ENCODE data around the gene CATSPERB.
"Not testable (repeated sequence)": the region's sequence is repeated elsewhere in the genome, so short reads cannot be mapped to it uniquely, and the experiment has no call there.

Gene CATSPERB

GRCh38 chr14:91573894-91574837 lies 157.7 kb downstream of the CATSPERB start:
- peak; percentile 41 to 59 (median 45) for DNase-seq
- Histone ChIP-seq H3K27ac (ENCODE audit: insufficient read depth, low read length, poor library complexity, severe bottlenecking) (no peak overlapping the region), H3K9me3 (ENCODE audit: control insufficient read depth, low read length) (no peaks in the 10 kb centered on the region), H3K36me3 (ENCODE audit: control insufficient read depth, insufficient read depth, low read length) (no peaks in the 10 kb centered on the region), H3K4me3 (ENCODE audit: insufficient read depth, low read depth, low read length, poor library complexity, severe bottlenecking) (peak overlapping the region; percentile 68), H3K27me3 (replicated peaks; ENCODE audit: control insufficient read depth, insufficient read depth, low read length, poor library complexity, severe bottlenecking) (no peaks in the 10 kb centered on the region), H3K4me1 (ENCODE audit: control insufficient read depth, insufficient read depth, low read length, poor library complexity, severe bottlenecking) (peaks cover 7% of the 10 kb centered on the region)

DNA sequence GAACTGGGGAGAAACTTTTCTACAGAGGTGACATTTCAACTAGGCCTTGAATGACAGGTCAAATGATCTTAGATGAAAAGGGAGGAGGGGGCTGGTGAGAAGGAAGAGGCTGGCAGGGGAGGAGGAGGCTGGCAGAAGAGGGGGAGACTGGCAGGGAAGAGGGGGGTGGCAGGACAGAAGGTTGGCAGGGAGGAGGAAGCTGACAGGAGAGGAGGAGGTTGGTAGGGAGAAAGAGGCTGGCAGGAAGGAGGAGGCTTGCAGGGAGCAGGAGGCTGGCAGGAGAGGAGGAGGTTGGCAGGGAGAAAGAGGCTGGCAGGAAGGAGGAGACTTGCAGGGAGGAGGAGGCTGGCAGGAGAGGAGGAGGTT lies 158.4 kb downstream of the CATSPERB start:
- DNase-seq, result no peak
- Histone ChIP-seq H3K4me1 (ENCODE audit: control insufficient read depth, insufficient read depth, low read length, poor library complexity, severe bottlenecking) (peaks cover 7% of the 10 kb centered on the region), H3K27me3 (replicated peaks; ENCODE audit: control insufficient read depth, insufficient read depth, low read length, poor library complexity, severe bottlenecking) (no peaks in the 10 kb centered on the region), H3K9me3 (ENCODE audit: control insufficient read depth, low read length) (no peaks in the 10 kb centered on the region), H3K4me3 (ENCODE audit: insufficient read depth, low read depth, low read length, poor library complexity, severe bottlenecking) (peak overlapping the region; percentile 68), H3K27ac (ENCODE audit: insufficient read depth, low read length, poor library complexity, severe bottlenecking) (no peak overlapping the region), H3K36me3 (ENCODE audit: control insufficient read depth, insufficient read depth, low read length) (no peaks in the 10 kb centered on the region)

DNA sequence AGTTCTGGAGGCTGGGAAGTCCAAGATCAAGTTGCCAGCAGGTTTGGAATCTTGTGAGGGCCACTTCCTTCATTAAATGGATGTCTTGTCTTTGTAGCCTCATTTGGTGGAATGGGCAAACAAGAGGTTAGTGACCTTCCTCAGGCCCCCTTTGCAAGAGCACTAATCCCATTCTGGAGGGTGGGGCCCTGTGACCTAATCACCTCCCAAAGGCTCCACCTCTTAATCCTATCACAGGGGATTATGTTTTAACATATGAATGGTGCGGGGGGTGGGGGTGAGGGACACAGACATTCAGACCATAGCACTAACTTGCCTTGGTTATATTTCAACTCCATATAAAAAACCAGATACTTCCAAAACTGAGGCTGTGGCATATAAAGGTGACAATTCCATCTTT lies 161.9 kb downstream of the CATSPERB start:
- Histone ChIP-seq H3K36me3 (ENCODE audit: control insufficient read depth, insufficient read depth, low read length) (no peaks in the 10 kb centered on the region), H3K27me3 (replicated peaks; ENCODE audit: control insufficient read depth, insufficient read depth, low read length, poor library complexity, severe bottlenecking) (no peaks in the 10 kb centered on the region), H3K27ac (ENCODE audit: insufficient read depth, low read length, poor library complexity, severe bottlenecking) (no peak overlapping the region), H3K9me3 (ENCODE audit: control insufficient read depth, low read length) (no peaks in the 10 kb centered on the region), H3K4me3 (ENCODE audit: insufficient read depth, low read depth, low read length, poor library complexity, severe bottlenecking) (no peak overlapping the region), H3K4me1 (ENCODE audit: control insufficient read depth, insufficient read depth, low read length, poor library complexity, severe bottlenecking) (peaks cover 7% of the 10 kb centered on the region)
- DNase-seq, result no peak

GRCh38 chr14:91569301-91569700 lies 162.6 kb downstream of the CATSPERB start:
- no peak for DNase-seq

GRCh38 chr14:91568626-91569025 lies 163.3 kb downstream of the CATSPERB start:
- H3K36me3 ChIP-seq (ENCODE audit: control insufficient read depth, insufficient read depth, low read length), result no peaks in the 10 kb centered on the region
- no peaks in the 10 kb centered on the region for H3K4me1 ChIP-seq (ENCODE audit: control insufficient read depth, insufficient read depth, low read length, poor library complexity, severe bottlenecking)
- H3K27me3 ChIP-seq (replicated peaks; ENCODE audit: control insufficient read depth, insufficient read depth, low read length, poor library complexity, severe bottlenecking), result no peaks in the 10 kb centered on the region
- H3K27ac ChIP-seq (ENCODE audit: insufficient read depth, low read length, poor library complexity, severe bottlenecking), result no peak overlapping the region
- no peak for DNase-seq
- H3K9me3 ChIP-seq (ENCODE audit: control insufficient read depth, low read length), result no peaks in the 10 kb centered on the region
- H3K4me3 ChIP-seq (ENCODE audit: insufficient read depth, low read depth, low read length, poor library complexity, severe bottlenecking), result no peak overlapping the region

More at GRCh38 chr14:91569301-91569700, 162.6 kb downstream of the CATSPERB start:
- no peak overlapping the region for H3K4me3 ChIP-seq (ENCODE audit: insufficient read depth, low read depth, low read length, poor library complexity, severe bottlenecking)
- H3K36me3 ChIP-seq (ENCODE audit: control insufficient read depth, insufficient read depth, low read length), result no peaks in the 10 kb centered on the region
- H3K9me3 ChIP-seq (ENCODE audit: control insufficient read depth, low read length), result no peaks in the 10 kb centered on the region
- no peaks in the 10 kb centered on the region for H3K27me3 ChIP-seq (replicated peaks; ENCODE audit: control insufficient read depth, insufficient read depth, low read length, poor library complexity, severe bottlenecking)
- peaks cover 2% of the 10 kb centered on the region for H3K4me1 ChIP-seq (ENCODE audit: control insufficient read depth, insufficient read depth, low read length, poor library complexity, severe bottlenecking)
- H3K27ac ChIP-seq (ENCODE audit: insufficient read depth, low read length, poor library complexity, severe bottlenecking), result no peak overlapping the region

DNA sequence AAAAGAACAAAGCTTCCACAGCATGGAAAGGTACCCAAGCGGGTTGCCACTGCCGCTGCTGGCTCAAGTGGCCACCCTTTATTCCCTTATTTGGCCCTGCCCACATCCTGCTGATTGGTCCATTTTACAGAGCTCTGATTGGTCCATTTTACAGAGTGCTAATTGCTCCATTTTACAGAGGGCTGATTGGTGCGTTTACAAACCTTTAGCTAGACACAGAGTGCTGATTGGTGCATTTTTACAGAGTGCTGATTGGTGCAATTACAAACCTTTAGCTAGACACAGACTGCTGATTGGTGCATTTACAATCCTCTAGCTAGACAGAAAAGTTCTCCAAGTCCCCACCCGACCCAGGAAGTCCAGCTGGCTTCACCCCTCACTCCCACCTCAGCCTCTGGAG lies 164.1 kb downstream of the CATSPERB start:
- not testable (repeated sequence) for DNase-seq; H3K4me3 ChIP-seq (ENCODE audit: insufficient read depth, low read depth, low read length, poor library complexity, severe bottlenecking); H3K9me3 ChIP-seq (ENCODE audit: control insufficient read depth, low read length); H3K36me3 ChIP-seq (ENCODE audit: control insufficient read depth, insufficient read depth, low read length); H3K4me1 ChIP-seq (ENCODE audit: control insufficient read depth, insufficient read depth, low read length, poor library complexity, severe bottlenecking); H3K27ac ChIP-seq (ENCODE audit: insufficient read depth, low read length, poor library complexity, severe bottlenecking); H3K27me3 ChIP-seq (replicated peaks; ENCODE audit: control insufficient read depth, insufficient read depth, low read length, poor library complexity, severe bottlenecking)

- no peaks in the 10 kb centered on the region for H3K4me1 ChIP-seq (ENCODE audit: control insufficient read depth, insufficient read depth, low read length, poor library complexity, severe bottlenecking)
Observed at GRCh38 chr14:91555531-91555930, 176.4 kb downstream of the CATSPERB start.

GRCh38 chr14:91554535-91555332 lies 177.2 kb downstream of the CATSPERB start:
- H3K9me3 ChIP-seq (ENCODE audit: control insufficient read depth, low read length), result no peaks in the 10 kb centered on the region
- no peaks in the 10 kb centered on the region for H3K4me1 ChIP-seq (ENCODE audit: control insufficient read depth, insufficient read depth, low read length, poor library complexity, severe bottlenecking)
- no peak overlapping the region for H3K27ac ChIP-seq (ENCODE audit: insufficient read depth, low read length, poor library complexity, severe bottlenecking)
- H3K36me3 ChIP-seq (ENCODE audit: control insufficient read depth, insufficient read depth, low read length), result no peaks in the 10 kb centered on the region
- no peak overlapping the region for H3K4me3 ChIP-seq (ENCODE audit: insufficient read depth, low read depth, low read length, poor library complexity, severe bottlenecking)
- H3K27me3 ChIP-seq (replicated peaks; ENCODE audit: control insufficient read depth, insufficient read depth, low read length, poor library complexity, severe bottlenecking), result no peaks in the 10 kb centered on the region
- no peak for DNase-seq

More at GRCh38 chr14:91555531-91555930, 176.4 kb downstream of the CATSPERB start:
- Histone ChIP-seq H3K4me3 (ENCODE audit: insufficient read depth, low read depth, low read length, poor library complexity, severe bottlenecking) (no peak overlapping the region), H3K27ac (ENCODE audit: insufficient read depth, low read length, poor library complexity, severe bottlenecking) (no peak overlapping the region), H3K36me3 (ENCODE audit: control insufficient read depth, insufficient read depth, low read length) (no peaks in the 10 kb centered on the region), H3K9me3 (ENCODE audit: control insufficient read depth, low read length) (no peaks in the 10 kb centered on the region), H3K27me3 (replicated peaks; ENCODE audit: control insufficient read depth, insufficient read depth, low read length, poor library complexity, severe bottlenecking) (no peaks in the 10 kb centered on the region)
- no peak for DNase-seq

DNA sequence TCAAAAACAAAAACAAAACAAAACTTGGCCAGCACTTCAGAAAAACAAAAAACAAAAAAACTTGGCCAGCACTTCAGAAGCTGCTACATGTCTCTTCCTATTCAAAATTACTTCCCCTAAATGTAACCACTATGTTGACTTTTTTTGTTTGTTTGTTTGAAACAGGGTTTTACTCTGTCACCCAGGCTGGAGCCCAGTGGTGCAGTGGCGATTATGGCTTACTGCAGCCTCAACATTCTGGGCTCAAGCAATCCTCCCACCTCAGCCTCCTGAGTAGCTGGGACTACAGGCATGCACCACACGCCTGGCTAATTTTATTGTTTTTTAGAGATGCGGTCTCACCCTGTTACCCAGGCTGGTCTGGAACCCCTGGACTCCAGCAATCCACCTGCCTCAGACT lies 183.8 kb downstream of the CATSPERB start:
- H3K4me1 ChIP-seq (ENCODE audit: control insufficient read depth, insufficient read depth, low read length, poor library complexity, severe bottlenecking), result no peaks in the 10 kb centered on the region
- H3K27ac ChIP-seq (ENCODE audit: insufficient read depth, low read length, poor library complexity, severe bottlenecking), result no peak overlapping the region
- H3K27me3 ChIP-seq (replicated peaks; ENCODE audit: control insufficient read depth, insufficient read depth, low read length, poor library complexity, severe bottlenecking), result no peaks in the 10 kb centered on the region
- no peaks in the 10 kb centered on the region for H3K9me3 ChIP-seq (ENCODE audit: control insufficient read depth, low read length)
- DNase-seq, result no peak
- H3K36me3 ChIP-seq (ENCODE audit: control insufficient read depth, insufficient read depth, low read length), result no peaks in the 10 kb centered on the region
- no peak overlapping the region for H3K4me3 ChIP-seq (ENCODE audit: insufficient read depth, low read depth, low read length, poor library complexity, severe bottlenecking)

All from effector memory CD4-positive, alpha-beta T cell (primary cell).